HCT116 (cell line): ENCODE measurements around the gene TIMM9. TPM values are rescaled to one million over a fixed set of nuclear protein-coding genes. Genes with fewer than 3 reads are reported as not detected.

ENCODE experiments used
- ATAC-seq: fragments of 200-7000 bp; cut with Tn5 transposase; 2 replicates; pipeline ENCODE4 v1.9.1; 2020; ENCODE audit warnings: mild to moderate bottlenecking, moderate library complexity
- BruUV-seq: library from RNA; stranded (reverse); fragments of 400-500 nt; replicated peaks from 2 replicates; lab custom pipeline; 2021; lab: Mats Ljungman, UMichigan
- CTCF ChIA-PET: fragments of 300-600 bp; sonication (Branson Sonifier 250); formaldehyde crosslinking; loops from one replicate; lab custom pipeline; 2021; ENCODE audit warnings: antibody characterized with exemption; lab: Charles Lee
- POLR2A ChIA-PET: fragments of 300-600, 350-600 bp; sonication (Branson Sonifier 250); formaldehyde crosslinking; loops from one replicate; lab custom pipeline; 2021; ENCODE audit warnings: antibody characterized with exemption; lab: Charles Lee
- RAD21 ChIA-PET, 2 experiments: fragments of 300-600 bp; sonication (Branson Sonifier 250); formaldehyde crosslinking; loops; one replicate each; lab custom pipeline; 2023; ENCODE audit warnings: low total read pairs in 2 of 2; ENCODE audit not compliant: uncharacterized antibody in 2 of 2, unreplicated experiment in 2 of 2, low non-redundant PET in 1 of 2; lab: Charles Lee
- DNase-seq: peaks from one replicate; pipeline ENCODE4 v3.0.0-alpha.2; 2010; ENCODE audit warnings: low read depth, low spot score
- H2AFZ ChIP-seq: fragments of 200-600 bp; shearing (Covaris generic), sonication (generic); 2 replicates; pipeline ENCODE4 v1.6.1; 2017; ENCODE audit warnings: low read depth, mixed run types, mixed read lengths, antibody characterized with exemption, low read length; ENCODE audit not compliant: poor library complexity, severe bottlenecking
- H3K27ac ChIP-seq: 2 replicates; pipeline ENCODE4 v1.5.1; 2012; ENCODE audit warnings: low read depth, low read length
- H3K27me3 ChIP-seq: fragments of 200-600 bp; sonication (generic); 2 replicates; pipeline ENCODE4 v1.6.1; 2016; ENCODE audit warnings: mixed run types, low read length, mixed read lengths; ENCODE audit not compliant: insufficient read depth
- H3K36me3 ChIP-seq, 2 experiments: fragments of 200-500 bp in 1 of 2; fragments of 200-600 bp in 1 of 2; sonication (Bioruptor generic) in 1 of 2; sonication (generic) in 1 of 2; 2 replicates each; pipeline versions ENCODE4 v1.5.1 to v1.6.1; 2014 to 2016; ENCODE audit warnings: low read length in 2 of 2, inconsistent platforms in 1 of 2, mixed read lengths in 1 of 2, mixed run types in 1 of 2; ENCODE audit not compliant: insufficient read depth in 2 of 2, control insufficient read depth in 1 of 2
- H3K4me1 ChIP-seq, 2 experiments: fragments of 200-600 bp in 1 of 2; sonication (generic) in 1 of 2; 2 replicates each; pipeline versions ENCODE4 v1.5.1 to v1.6.1; 2012 to 2017; ENCODE audit warnings: low read length in 2 of 2, inconsistent platforms in 1 of 2, mild to moderate bottlenecking in 1 of 2, mixed read lengths in 1 of 2, mixed run types in 1 of 2, moderate library complexity in 1 of 2; ENCODE audit not compliant: insufficient read depth in 2 of 2, control insufficient read depth in 1 of 2
- H3K4me2 ChIP-seq: fragments of 200-600 bp; sonication (generic); 2 replicates; pipeline ENCODE4 v1.6.1; 2017; ENCODE audit warnings: mixed run types, low read length, mixed read lengths
- H3K4me3 ChIP-seq, 2 experiments: fragments of 200-600 bp in 1 of 2; sonication (generic) in 1 of 2; replicated peaks in 1 of 2; 2 replicates each; pipeline ENCODE4 v1.5.1; 2011 to 2016; ENCODE audit warnings: low read length in 2 of 2, control low read depth in 1 of 2, low read depth in 1 of 2, mild to moderate bottlenecking in 1 of 2, mixed read lengths in 1 of 2, mixed run types in 1 of 2
- H3K79me2 ChIP-seq: fragments of 200-600 bp; sonication (generic); 2 replicates; pipeline ENCODE4 v1.6.1; 2017; ENCODE audit warnings: mild to moderate bottlenecking, mixed run types, low read length, moderate library complexity, mixed read lengths; ENCODE audit not compliant: insufficient read depth
- H3K9ac ChIP-seq: fragments of 200-600 bp; sonication (generic); 2 replicates; pipeline ENCODE4 v1.6.1; 2016; ENCODE audit warnings: low read length, mixed read lengths
- H3K9me2 ChIP-seq: fragments of 200-600 bp; sonication (generic), shearing (Covaris generic); 2 replicates; pipeline ENCODE4 v1.6.1; 2017; ENCODE audit warnings: mixed run types, mild to moderate bottlenecking, moderate library complexity; ENCODE audit not compliant: insufficient read depth
- H3K9me3 ChIP-seq, 2 experiments: fragments of 200-500 bp in 1 of 2; fragments of 200-600 bp in 1 of 2; sonication (Bioruptor generic) in 1 of 2; sonication (generic) in 1 of 2; 2 replicates each; pipeline ENCODE4 v1.6.1; 2014 to 2017; ENCODE audit warnings: low read length in 2 of 2, mixed read lengths in 2 of 2, inconsistent platforms in 1 of 2, low read depth in 1 of 2, mild to moderate bottlenecking in 1 of 2, mixed run types in 1 of 2, moderate library complexity in 1 of 2; ENCODE audit not compliant: control insufficient read depth in 1 of 2, insufficient read depth in 1 of 2
- H4K20me1 ChIP-seq: fragments of 200-600 bp; sonication (generic), shearing (Covaris generic); 2 replicates; pipeline ENCODE4 v1.6.1; 2017; ENCODE audit warnings: mixed run types, mild to moderate bottlenecking, moderate library complexity; ENCODE audit not compliant: insufficient read depth
- ATF3 ChIP-seq: IDR thresholded peaks from 2 replicates; pipeline ENCODE4 v1.6.1; 2012
- CBX3 ChIP-seq: IDR thresholded peaks from 2 replicates; pipeline ENCODE4 v1.6.1; 2012; ENCODE audit warnings: low read depth
- CEBPB ChIP-seq: IDR thresholded peaks from 2 replicates; pipeline ENCODE4 v1.6.1; 2012; ENCODE audit warnings: low read depth
- EZH2 ChIP-seq: fragments of 200-600 bp; sonication (generic); IDR thresholded peaks from 2 replicates; pipeline ENCODE4 v1.6.1; 2017; ENCODE audit warnings: antibody characterized with exemption, mixed run types
- MAX ChIP-seq: IDR thresholded peaks from 2 replicates; pipeline ENCODE4 v1.6.1; 2012
- POLR2A ChIP-seq: IDR thresholded peaks from 2 replicates; pipeline ENCODE4 v1.7.0; 2011; ENCODE audit warnings: borderline replicate concordance; ENCODE audit not compliant: insufficient read depth, insufficient read length; ENCODE audit errors: extremely low read depth
- POLR2AphosphoS5 ChIP-seq: IDR thresholded peaks from 2 replicates; pipeline ENCODE4 v1.6.1; 2011; ENCODE audit warnings: mild to moderate bottlenecking, low read depth, low read length, moderate library complexity
- REST ChIP-seq: IDR thresholded peaks from 2 replicates; pipeline ENCODE4 v1.6.1; 2012; ENCODE audit warnings: low read depth
- SRF ChIP-seq: IDR thresholded peaks from 2 replicates; pipeline ENCODE4 v1.6.1; 2012; ENCODE audit warnings: low read depth
- TCF7L2 ChIP-seq: IDR thresholded peaks from 2 replicates; pipeline ENCODE4 v1.7.0; 2011; ENCODE audit warnings: borderline replicate concordance, inconsistent platforms; ENCODE audit not compliant: insufficient read depth, insufficient read length; ENCODE audit errors: extremely low read depth
- YY1 ChIP-seq: IDR thresholded peaks from 2 replicates; pipeline ENCODE4 v1.6.1; 2011; ENCODE audit warnings: low read length, low read depth, moderate library complexity, mild to moderate bottlenecking; ENCODE audit not compliant: insufficient replicate concordance; ENCODE audit errors: extremely low read depth
- ZNF274 ChIP-seq: fragments of 200-500 bp; sonication (Bioruptor generic); IDR thresholded peaks from 2 replicates; pipeline ENCODE4 v1.6.1; 2014; ENCODE audit warnings: mild to moderate bottlenecking, low read depth, low read length, inconsistent platforms
- intact Hi-C: fragments of 100-400 bp; cut with micrococcal nuclease; formaldehyde crosslinking; loops from 2 replicates; pipeline ENCODE4 v1.10.0; 2022
- total RNA-seq: library from RNA; stranded (reverse); gene quantifications from one replicate; pipeline ENCODE4 v1.2.1, GENCODE V29; 2021; ENCODE audit not compliant: unreplicated experiment
- TF ChIP-seq, protein P1 (sequence below), 3 experiments: fragments of 200-600 bp in 1 of 3; sonication (generic) in 1 of 3; IDR thresholded peaks in 2 of 3; conservative IDR thresholded peaks in 1 of 3; 2 replicates each; pipeline ENCODE4 v1.5.1; 2012 to 2017; ENCODE audit warnings: low read depth in 2 of 3, low read length in 2 of 3, antibody characterized with exemption in 1 of 3, borderline replicate concordance in 1 of 3, control low read depth in 1 of 3, mild to moderate bottlenecking in 1 of 3, mixed read lengths in 1 of 3, mixed run types in 1 of 3, moderate library complexity in 1 of 3; ENCODE audit not compliant: insufficient read depth in 1 of 3

The TIMM9 gene
- total RNA-seq, 1 experiment from 2014 or later = 40.7 TPM

DNA sequence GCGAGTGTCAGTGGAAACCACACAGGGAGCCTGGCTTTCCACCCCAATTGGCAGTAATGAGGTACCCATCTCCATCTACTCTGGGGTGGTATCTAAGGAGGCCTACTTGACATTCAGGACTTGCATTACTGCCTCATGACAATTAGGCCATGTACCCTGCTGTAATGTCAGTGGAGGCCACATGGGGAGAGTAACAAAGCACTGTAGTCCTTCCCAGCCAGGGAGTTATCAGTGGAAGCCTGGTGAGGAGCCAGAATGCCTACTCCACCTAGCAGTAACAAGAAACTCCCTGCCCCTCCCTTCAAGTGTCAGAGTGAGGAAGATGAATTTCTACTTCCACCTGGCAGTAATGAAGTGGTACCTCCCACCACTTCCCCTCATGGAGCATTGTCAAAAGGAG lies 12.5 kb downstream of the TIMM9 start (continued):
- TF ChIP-seq CBX3 (no peak), ZNF274 (no peak), ATF3 (no peak), EZH2 (no peak), POLR2AphosphoS5 (no peak), REST (no peak), TCF7L2 (no peak)

DNA sequence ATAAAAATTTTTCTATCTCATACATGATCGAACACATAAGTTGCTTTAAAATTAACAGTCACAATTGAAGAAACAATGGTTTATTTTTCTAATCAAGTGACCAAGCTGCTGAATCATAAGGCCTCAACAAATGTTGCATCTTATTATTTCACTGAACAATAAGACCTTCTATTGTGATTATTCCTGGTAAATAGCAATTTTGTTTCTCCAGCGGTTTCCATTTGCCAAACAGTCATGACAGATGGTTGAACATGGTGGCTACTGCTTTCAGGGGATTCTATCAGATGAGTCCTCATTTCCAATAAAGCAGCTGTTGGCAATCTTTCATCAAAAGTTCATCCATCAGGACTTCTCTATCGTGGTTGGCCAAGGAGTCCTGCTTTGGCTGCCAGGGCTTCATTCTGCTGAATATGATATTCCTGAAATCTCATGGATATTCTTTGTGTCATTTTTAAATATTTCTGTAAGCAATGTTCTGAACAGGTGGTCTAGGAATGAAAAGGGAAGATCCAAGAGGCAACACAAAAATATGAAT lies 18.6 kb downstream of the TIMM9 start:
- Histone ChIP-seq H3K4me3 (no peak overlapping the region), H3K9ac (no peak overlapping the region), H3K27me3 (no peaks in the 10 kb centered on the region), H3K27ac (no peak overlapping the region), H2AFZ (no peak overlapping the region), H3K36me3 (peaks cover 28 to 31% of the 10 kb centered on the region in 2 experiments), H3K4me2 (no peak overlapping the region), H4K20me1 (no peaks in the 10 kb centered on the region), H3K9me2 (no peaks in the 10 kb centered on the region), H3K9me3 (no peaks in the 10 kb centered on the region), H3K79me2 (peaks cover 12% of the 10 kb centered on the region), H3K4me1 (no peaks in the 10 kb centered on the region)
- intact Hi-C loops = no loop called here
- ChIA-PET CTCF (interaction anchor here (2.3 kb wide), 1 partner anchor 13 kb away, joined by 6 read pairs; the partner anchor contains the start of gene TOMM20L), POLR2A (no interaction called here), RAD21 (no interaction called here)
- ATAC-seq = no peak
- BruUV-seq = no TSS peak
- TF ChIP-seq POLR2A (no peak), EZH2 (no peak), POLR2AphosphoS5 (no peak), CEBPB (no peak), SRF (no peak), YY1 (no peak), CBX3 (no peak), MAX (no peak), ZNF274 (no peak)
- TF ChIP-seq, protein P1, sequence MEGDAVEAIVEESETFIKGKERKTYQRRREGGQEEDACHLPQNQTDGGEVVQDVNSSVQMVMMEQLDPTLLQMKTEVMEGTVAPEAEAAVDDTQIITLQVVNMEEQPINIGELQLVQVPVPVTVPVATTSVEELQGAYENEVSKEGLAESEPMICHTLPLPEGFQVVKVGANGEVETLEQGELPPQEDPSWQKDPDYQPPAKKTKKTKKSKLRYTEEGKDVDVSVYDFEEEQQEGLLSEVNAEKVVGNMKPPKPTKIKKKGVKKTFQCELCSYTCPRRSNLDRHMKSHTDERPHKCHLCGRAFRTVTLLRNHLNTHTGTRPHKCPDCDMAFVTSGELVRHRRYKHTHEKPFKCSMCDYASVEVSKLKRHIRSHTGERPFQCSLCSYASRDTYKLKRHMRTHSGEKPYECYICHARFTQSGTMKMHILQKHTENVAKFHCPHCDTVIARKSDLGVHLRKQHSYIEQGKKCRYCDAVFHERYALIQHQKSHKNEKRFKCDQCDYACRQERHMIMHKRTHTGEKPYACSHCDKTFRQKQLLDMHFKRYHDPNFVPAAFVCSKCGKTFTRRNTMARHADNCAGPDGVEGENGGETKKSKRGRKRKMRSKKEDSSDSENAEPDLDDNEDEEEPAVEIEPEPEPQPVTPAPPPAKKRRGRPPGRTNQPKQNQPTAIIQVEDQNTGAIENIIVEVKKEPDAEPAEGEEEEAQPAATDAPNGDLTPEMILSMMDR (IDR thresholded peaks at IDR 0.05 in 2 of 3, conservative IDR thresholded peaks at IDR 0.05 in 1 of 3; ENCODE audit: borderline replicate concordance in 1 of 3, insufficient read depth in 1 of 3, low read depth in 2 of 3, low read length in 2 of 3) = no peak
- no peak for DNase-seq
